GM21723 (cell line): ENCODE measurements around the gene PLPPR1.

Experiments used
- ATAC-seq: cut with Tn5 transposase; IDR thresholded peaks from one replicate; pipeline ENCODE4 v1.9.1; 2021; ENCODE audit warnings: mild to moderate bottlenecking, moderate library complexity; ENCODE audit not compliant: unreplicated experiment

Gene PLPPR1

DNA sequence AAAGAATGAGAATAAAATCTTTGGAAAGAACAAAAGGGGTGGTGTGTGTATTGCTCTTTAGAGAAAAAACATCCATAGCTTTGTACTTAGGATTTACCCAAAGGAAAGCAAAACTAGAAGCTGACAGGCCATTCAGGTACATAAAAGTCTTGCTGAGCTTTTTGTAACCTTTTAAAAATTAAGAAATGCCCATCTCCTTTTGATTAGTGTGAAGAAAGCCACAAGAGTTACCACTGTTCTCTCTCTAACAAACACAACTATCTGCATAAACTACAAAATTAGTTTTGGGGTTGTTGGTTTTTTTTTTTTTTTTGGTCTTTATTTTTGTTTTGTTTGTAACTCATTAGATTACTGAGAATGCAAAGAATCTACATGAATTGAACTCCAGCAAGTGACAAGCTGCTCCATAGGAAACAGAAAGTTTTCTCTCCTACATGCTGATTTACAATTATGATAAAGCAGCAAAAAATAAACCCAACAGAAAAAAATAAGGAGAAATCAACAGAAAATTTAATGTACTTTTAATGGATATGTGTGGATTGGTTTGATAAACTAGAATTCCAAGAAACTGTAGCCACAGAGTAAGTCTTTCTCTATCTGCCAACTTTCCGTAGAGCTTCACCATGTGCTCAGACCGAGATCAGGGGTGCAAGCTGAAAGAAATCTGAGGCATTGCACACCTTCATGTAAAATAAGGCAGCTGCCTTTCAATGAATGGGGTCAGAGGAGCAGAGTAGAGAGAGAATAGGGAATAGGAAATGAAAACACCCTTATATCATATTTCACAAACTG lies 344.0 kb downstream of the PLPPR1 start:
- ATAC-seq = no peak
